ENCODE data around the gene HIPK2.

The HIPK2 gene

DNA sequence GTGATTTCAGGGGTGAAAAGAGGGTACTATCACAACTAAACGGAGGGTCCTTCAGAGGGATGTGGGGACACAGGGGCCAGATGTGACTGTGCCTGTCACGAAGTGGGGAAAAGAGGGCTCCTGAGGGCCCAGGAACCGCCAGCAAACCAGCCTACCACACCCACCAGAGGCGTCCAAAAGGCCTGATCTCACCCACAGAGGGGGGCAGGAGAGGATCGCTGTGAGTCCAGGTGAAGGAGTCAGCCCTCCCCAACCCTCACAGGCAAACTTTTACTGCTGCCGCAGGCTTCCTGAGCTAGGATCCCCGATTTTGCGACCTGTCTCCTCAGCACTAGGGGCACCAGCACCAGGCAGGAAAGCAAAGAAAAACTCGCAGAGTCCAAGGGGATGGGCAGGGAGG, 64.7 kb downstream of the HIPK2 start:
- no peak for DNase-seq

DNA sequence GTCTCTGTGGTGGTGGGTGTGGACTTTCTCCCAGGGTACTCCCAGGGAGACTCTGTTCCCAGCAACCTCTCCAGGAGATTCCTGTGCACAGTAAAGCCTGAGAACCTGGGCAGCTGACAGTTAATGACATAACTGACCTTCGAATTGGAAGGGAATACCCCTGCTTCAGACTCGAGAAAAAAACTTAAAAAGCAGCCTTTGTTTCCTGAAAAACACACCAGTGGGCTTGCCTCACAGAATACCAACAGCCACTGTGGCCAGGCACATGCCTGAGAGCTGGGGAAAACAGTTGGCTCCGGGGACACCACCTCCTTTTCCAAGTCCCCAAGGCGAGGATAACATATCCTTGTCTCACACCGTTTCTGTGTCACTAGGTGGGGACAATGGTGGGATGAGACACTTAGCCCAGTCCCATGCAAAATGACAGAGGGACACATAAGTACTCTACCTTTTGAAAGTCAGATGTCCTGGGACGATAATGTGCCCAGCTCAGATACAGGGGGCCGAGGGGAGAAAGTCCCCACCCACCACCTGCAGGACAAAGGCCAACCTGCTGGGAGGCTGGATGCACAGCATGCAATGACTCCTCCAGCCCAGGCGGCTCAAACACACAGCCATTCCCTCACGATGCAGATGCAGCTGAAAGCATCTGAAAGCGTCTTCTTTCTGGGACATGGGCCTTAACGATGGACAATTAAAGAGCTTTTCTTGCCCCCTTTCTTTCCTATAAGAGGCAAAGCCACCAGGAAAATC, 65.6 kb downstream of the HIPK2 start:
- no peak for DNase-seq

DNA sequence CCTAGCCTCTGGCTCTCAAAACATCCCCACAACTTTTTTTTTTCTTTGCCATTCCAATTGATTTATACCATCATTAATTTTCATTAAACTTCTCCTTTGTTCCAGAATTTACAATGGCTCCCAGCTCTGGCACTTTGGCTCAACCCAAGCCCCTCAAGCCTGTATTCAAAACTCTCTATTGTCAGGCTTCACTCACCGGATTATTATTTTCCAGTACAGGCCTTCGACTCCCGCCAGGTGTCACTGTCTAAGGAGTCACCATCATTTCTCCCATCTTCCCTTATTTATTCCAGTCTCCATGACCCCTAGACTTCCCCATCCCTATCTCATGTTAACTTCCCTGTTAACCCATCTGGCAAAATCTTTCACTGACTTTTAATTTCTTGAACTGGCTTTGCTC, 67.8 kb downstream of the HIPK2 start:
- DNase-seq: no peak

DNA sequence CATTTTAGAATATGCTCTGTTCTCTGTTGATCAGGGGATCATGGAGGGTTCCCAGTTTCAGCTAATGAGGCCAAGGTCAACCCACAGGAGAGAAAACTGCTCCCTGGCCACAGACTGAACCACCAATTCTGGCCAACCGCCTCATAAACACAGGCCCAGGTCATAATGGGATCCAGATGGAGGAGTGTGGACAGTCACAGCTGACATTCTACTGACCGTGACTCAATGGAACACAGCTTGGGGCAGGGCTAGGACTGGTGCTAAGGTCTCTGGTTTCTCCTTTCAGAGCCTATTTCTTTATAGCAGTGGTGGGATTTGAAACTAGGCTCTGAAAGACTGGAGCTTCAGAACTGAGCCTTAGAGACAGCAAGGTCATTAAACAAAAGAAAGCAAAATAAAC, 68.3 kb downstream of the HIPK2 start:
- DNase-seq: no peak

DNA sequence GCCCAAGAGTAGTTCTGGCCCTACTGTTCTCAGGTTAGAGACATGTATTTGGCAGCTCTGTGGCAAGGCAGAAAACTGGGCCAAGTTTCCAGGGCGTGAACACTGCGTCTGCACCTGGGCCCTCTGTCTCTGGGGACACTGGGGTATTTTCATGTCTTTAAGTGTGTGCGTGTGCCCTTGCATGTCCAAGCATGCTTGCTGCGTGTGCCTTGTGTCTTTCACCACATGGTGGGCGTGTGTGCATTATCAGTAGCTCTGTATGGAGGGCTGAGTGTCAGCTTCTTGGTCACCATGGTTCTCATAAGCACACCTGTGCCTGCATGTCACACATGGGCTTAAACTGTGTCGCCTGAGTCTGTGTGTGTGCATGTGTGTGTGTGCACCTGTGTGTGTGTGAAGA, 69.3 kb downstream of the HIPK2 start:
- no peak for DNase-seq

DNA sequence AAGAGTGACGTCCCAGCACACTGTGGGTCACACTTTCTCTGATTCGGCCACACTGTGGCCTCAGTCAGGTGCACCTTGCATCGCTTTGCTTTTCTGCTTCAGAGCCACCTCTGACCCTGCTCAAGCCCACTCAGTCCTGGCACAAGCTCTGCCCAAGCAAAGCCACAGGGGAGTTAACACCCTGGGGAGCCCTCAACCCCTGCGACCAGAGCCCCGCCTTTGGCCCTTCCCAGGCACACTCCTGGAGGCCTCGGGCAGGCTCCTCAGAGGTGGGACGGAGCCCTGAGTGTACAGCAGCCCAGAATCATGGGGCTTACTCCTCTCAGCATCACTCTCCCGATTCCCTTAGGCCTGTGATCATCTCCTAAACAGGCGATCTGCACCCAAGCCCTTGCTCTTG, 71.0 kb downstream of the HIPK2 start:
- no peak for DNase-seq

DNA sequence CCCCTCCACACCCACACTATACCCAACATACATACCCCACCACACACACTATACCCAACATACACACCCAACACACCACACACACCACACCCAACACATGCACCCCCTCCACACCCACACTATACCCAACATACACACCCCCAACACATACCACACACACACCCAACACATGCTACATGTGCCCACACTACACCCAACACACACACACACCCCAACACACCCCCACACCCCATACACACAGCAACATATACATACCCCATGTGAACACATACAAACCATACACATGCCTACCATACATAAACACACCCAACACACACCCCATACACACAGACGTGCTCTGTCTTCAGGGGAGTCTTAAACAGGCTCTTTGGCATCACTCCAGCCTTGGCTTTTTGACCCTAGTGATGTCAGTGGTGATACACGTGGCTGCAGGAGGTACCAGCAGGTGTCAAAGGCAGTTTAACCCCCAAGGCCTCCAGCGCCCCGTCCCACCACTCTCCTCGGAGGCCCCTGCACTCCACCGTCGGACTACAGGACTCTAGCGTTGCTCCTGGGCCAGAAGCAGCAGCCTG, 73.4 kb downstream of the HIPK2 start:
- no peak for DNase-seq

DNA sequence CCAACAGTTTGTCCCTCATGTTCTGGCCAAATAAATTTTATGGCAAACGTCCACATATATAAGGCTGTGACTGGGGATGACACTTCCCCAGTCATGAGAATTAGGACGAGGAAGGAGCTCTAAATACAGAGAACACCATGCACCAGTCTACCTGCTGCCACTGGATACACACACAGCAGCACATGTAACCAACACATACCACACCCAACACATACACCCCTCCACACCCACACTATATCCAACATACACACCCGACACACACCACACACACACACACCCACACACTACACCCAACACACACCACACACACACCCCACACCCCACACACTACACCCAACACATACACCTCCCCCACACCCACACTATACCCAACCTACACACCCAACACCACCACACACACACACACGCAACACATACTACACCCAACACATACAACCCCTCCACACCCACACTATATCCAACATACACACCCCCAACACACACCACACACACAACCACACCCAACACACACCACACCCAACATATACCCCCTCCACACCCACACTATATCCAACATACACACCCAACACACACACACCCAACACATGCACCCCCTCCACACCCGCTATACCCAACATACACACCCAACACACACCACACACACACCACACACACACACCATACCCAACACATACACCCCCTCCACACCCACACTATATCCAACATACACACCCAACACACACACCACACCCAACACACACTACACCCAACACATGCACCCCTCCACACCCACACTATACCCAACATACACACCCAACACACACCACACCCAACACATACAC, 74.1 kb downstream of the HIPK2 start:
- DNase-seq: no peak

DNA sequence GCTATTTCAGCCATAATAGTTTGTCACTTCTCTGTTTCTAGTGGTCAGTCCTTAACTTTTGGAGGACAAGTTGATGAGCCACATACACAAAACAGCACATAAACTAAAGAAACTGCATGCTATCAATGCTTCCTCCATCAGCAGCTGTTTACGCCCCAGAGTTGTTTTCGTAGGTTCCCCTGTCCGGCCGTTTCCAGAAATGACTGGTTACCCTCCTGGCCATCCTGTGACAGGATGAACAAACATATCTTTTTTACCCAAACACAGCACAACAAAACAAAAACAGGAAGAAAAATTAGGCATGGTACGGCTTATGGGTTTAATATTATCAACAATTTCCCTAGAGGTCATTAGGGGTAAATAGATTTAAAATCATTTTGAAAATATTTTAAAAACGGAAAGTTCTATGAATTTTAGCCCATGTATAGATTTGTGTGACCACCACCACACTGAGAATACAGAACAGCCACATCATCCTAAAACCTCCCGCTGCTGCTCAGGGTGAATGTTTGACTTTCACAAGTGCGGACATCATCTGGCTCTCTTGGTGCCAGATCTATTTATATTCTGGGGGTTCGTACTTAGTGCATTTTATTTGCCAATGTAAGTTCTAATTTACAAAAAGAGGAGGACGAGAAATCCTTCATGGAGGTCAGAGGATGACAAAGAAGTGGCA, 74.8 kb downstream of the HIPK2 start:
- DNase-seq: no peak

DNA sequence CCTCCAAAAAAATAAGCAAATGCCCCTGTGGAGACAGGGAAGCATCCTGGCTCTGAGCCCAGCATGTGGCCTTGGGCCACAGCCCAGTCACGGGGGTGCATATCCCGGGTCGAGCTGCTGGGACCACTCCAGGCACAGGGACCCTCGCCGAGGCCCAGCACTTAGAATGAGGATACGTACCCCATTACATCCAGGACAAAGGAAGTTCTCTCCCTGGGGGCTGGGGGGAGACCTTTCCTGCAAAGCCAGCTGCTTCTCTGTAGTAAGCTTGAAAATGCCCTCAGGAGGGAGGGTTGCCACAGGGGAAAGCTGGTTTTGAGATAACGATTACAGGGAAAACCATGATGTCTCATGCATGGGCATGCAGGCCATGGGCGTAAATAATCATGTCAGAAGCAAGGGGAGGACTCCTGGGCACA, 75.5 kb downstream of the HIPK2 start:
- no peak for DNase-seq

DNA sequence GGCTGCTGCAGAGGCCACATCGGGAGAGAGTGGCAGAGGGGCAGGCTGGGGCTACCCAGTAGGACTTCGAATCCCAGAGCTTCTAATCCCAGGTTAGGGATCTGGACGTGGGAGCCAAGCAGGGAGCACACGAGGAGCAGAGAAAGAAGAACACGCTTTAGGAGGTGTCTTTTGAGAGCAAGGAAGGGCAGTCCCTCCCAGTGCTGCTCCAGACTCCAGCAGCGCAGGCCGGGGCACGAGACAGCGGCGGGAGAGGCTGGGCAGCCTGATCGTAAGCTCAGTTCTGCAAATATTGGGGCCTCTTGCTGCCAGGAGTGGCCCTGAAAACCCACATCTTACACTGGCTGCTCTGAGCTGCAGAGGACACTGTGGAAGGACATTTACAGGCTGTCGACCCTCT, 75.9 kb downstream of the HIPK2 start:
- no peak for DNase-seq

DNA sequence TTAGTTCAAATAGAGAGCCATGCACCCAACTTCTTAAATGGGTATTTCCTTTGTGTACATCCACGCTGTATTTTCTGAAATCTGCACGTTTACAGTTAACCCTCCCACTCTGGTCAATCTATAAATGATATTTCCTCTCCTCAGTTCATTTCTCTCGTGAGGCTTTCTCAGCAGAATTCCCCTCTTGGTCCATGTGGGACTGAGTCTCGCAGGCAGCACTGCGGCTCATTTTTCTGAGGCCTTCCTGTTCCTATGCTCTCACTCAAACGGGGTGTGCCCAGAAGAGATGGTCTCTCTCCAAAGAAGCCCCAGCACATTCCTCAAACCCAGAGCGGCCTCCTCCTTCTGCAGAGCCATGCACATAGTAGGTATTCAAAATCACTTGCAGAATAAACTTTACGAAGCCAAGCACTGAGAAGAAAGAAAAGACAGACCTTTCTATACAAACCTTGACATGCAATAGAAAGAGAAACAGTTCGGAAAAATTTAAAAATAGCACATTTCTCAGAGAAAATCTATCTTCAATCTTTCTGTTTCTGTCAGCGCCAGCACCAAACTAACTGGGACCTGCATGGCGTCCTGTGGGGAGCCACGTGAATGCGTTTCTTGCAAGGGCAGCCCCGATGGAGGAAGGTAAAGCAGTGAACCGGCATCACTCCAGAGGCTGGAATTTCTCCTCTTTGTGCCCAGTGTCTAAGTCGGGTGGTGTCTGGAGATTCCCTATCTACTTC, 77.1 kb downstream of the HIPK2 start:
- DNase-seq: no peak

DNA sequence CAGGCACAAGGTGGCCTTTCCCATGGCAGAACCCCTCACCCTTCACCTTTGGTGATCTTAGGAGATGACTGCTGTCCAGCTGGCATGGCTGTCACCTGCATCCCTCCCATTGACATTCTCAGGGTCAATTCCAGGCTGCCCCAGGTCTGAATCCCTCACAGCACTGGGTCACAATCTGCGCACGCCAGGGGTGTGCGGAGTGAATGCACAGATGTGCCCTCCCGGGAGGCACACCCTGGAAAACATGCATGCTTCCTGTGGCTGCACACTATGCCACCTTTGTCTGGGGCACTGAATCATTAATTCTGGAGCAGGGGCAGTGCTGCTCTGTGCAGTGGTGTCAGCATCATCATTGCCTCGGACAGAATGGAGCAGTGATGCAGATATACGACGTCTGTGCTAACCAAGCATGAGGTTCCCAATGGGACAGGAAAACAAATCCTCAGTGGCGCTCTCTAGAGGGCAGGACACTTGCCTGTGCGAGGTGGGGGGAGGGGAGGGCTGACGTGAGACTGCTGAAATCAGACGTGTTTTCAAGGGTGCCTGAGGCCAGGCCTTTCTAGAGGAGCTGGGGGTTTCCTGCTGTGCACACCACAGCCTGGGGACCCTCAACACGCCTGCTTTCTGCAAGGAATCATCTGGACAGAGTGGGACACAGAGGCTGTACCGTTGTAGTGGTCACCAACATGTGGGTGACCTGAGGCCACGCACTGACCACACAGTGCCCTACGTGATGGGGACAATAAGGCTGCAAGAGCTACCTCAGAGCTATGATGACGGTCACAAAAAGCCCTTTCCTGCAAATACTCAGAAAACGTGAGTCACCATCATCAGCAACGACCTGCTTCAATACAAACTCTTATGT, 77.9 kb downstream of the HIPK2 start:
- DNase-seq: no peak

DNA sequence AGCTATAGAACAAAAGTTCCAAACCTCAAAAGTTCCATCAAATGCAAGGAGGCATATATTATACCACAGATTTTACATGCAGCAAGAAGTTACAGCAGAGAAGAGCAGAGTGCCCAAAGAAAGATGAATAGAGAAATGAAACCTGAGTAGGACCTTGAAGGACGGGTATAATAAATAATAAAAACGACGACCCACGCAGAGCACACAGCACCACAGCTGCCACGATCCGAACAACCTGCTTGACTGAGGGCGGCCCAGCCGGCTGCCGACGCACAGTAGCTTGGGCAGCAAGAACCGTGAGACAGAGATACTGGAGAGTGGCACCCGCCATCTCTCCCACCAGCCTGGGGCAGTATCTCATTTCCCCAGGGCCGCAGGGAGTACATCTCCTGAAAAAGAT, 79.0 kb downstream of the HIPK2 start:
- DNase-seq: no peak

DNA sequence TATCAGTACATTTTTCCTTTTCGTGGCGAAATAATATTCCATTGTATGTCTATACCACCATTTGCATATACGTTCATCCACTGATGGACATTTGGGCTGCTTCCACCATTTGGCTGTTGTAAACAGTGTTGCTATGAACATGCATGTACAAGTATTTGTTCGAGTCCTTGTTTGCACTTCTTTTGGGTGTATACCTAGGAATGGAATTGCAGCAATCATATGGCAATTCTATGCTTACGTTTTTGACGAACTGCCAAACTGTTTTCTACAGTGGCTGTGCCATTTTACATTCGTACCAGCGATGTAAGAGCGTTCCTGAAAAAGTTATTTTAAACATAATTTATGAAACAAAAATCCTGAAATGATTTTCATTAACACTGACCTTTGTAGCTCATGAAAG, 79.5 kb downstream of the HIPK2 start:
- no peak for DNase-seq

DNA sequence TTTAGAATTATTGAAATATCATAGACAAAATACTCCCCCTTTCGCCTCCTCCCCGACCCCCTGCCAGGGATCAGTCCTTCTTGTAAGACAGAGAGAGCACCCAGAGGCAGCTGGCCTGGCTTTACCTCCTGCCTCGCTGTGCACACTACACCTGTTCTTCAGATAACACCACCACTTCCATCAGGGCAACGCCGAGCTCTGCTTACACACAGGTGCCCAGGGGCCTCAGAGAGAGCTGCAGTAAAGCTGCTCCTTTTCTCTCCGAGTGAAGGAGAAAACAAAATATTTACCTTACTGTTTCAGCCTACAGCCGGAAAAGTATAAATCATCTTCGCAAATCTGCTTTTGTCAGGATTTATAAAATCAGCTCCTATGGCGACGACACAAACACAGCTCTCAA, 80.7 kb downstream of the HIPK2 start:
- DNase-seq: no peak

DNA sequence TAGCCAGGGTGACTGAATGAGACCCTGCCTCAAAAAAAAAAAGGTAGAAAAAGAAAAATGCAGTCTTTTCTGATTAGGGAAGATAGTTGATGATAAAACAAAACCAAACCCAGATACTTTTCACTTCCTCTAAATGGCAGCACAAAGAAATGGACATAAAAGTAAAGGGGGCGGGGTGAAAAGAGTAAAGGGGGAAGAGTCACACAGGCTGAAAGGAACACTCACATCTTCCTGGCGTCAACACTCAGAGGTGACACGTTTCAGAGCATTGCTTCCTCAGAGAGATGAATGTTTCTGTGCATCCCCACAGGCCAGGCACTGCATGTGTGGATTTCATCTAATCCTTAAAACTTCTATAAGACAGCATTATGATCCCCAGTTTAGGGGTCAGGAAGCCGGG, 81.2 kb downstream of the HIPK2 start:
- DNase-seq: no peak

DNA sequence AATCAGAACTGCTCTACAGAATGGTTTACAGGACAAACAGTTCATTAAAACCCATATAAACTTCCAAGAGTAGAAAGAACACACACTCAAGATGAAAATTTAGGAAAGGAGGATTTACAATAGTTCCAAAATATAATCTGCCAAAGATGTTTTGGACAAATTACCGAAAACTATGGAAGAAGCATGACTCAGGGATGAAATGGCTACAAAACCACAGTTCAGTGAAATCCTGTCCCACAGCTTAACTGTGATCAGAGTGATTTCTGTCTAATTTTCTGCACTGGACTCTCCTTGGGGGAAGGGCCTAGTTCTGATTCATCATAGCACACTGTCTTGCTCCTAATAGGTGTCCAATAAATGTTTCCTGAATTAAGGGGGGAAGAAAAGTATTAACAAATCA, 82.2 kb downstream of the HIPK2 start:
- no peak for DNase-seq

DNA sequence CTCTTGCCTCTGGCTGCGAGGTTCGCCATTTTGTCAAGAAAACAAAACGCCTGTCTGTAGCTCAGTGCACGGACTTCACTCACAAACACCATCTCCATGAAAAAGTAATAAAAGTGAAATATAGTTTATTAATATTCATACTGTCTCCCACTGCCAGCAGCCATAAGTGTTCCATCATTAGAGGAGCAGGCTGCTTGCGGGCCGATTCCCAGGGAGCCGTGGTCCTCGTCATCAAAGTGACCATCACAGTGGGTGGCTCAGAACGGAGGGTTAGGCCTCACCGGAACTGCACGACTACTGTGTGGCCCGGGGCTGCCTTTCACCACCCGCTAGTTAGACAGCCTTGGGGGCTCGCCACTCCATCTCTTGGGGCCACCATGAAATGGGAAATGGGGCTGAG, 82.7 kb downstream of the HIPK2 start:
- DNase-seq: no peak

DNA sequence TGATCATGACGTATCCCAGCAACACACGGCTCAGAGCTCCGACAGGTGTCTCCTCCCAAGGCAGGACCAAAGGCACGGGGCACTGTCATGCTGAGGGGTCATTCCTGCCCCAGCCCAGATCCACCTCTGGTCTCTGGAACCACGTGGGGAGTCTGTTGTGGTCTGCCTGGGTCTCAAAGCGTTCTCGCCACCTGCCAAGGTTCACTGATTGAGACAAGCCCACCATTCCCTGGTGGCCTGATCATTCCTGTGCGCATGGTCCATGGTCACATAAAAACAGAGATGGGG, 83.5 kb downstream of the HIPK2 start:
- no peak for DNase-seq

DNA sequence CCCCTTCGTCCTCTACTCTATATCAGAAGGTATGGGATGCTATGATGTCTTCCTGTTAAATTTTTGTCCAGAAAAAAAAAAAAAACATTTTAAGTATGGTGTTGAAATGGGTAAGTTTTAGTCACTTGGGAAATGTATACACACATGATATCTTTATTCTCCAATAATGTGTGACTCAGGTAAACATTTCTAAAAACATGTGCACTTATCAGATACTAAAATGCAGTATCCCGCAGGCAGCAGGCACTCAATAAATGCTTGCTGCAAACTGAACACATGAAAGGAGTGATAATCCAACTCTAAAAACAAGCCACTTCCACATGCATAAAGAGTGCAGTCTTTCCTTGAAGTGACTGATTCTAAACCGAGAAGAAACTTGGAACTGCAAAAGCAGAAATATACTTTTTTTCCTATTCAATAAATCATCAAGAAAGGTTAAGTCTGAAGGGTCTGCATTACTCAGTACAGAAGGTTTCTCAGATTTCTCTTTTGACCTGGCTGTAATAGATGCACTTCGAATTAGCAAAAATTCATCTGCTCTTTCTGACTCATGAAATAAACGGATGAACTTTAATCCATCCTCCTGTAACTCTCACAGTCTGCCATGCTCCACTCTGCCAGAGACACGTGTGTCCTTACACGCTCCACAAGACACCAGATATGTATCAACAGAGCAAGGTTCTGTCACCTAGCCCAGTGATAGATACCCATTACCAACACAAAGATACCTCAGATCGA, 84.0 kb downstream of the HIPK2 start:
- DNase-seq: no peak
